HG03039 (cell line): ENCODE data around the gene SESTD1.

Source experiments
- ATAC-seq: cut with Tn5 transposase; IDR thresholded peaks from one replicate; pipeline ENCODE4 v1.9.1; 2021; ENCODE audit warnings: mild to moderate bottlenecking, moderate library complexity; ENCODE audit not compliant: unreplicated experiment

The SESTD1 gene

DNA sequence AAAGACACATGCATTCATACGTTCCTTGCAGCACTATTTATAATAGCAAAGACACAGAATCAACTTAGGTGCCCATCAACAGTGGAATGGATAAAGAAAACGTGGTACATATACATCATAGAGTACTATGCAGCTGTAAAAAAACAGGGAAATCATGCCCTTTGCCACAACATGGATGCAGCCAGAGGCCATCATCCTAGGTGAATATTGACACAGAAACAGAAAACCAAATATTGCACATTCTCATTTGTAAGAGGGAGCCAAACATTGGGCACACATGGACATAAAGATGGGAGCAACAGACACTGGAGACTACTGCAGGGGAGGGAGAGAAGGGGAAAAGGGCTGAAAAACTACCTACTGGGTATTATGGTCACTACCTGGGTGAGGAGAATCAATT is 73.5 kb downstream of the SESTD1 start:
- ATAC-seq, result no peak

- no peak for ATAC-seq
These were observed 78.5 kb downstream of the SESTD1 start for GRCh38 chr2:179186126-179186525.

- no peak for ATAC-seq
These were observed 80.0 kb downstream of the SESTD1 start for GRCh38 chr2:179184610-179185009.

GRCh38 chr2:179181002-179181401 is 83.6 kb downstream of the SESTD1 start:
- no peak for ATAC-seq

DNA sequence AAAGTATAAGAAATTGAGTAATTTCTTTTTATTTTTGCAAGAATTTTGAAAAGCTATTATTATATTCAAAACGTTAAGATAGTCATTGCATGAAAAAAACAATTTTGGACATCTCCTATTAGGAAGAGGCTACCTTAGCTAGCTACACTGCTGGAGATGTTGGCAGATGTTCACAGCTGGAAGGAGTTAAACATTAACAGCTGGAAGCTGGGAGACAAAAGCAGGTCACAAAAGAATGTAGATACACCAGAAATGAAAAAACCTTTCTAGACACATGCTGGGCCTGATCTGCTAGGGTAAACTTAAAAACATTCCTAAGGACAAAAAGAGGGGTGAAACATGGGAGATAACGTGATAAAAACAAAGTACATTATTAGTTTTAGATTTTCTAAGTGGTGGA is 84.4 kb downstream of the SESTD1 start:
- ATAC-seq, result no peak

DNA sequence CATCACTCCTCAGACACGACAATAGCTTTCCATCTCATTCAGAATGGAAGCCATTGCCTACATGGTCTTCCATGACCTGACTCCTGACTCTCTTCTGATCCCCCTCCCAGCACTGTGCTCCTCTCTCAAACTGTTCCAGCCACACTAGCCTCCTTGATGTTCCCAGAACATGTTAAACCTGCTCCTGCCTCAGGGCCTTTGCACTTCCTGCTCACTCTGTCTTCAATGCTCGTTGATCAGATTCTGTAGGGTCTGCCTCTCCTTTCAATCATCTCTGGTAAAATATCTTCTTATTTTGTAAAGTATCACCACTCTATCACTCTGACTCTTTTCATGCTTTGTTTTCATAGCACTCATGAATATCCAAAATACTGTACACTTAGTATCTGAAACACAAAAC is 84.9 kb downstream of the SESTD1 start:
- no peak for ATAC-seq

DNA sequence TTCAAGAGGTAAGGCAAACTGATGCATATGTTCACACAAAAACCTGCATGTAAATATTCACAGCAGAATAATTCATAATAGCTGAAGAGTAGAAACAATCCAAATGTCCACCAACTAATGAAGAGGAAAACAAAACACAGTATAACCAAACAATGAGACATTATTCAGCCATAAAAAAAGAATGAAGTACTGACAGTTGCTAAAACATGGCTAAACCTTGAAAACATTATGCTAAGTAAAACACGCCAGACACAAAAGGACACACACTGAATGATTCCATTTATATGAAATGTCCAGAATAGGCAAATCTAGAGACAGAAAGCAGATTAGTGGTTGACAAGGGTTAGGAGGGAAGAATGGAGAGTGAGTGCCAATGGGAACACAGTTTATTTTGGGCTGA is 86.9 kb downstream of the SESTD1 start:
- ATAC-seq, result no peak

DNA sequence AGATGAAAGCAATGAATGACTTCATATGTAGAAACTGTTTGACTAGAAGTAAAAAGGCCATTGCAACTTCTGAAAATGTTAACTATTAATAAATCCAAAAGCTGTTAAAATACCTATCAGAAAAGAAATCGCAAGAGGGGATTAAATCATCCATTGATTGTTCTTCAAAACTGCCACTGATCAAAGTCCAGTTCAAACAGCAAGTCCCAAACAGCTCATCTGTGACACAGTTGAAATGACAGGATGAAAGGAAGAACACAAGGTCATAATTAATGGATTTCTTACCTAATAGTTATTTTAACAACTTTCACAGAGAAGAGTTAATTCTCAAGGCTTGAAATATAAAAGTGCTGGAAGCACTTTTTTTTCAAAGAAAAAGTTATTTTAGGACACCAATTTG is 90.4 kb downstream of the SESTD1 start:
- no peak for ATAC-seq

DNA sequence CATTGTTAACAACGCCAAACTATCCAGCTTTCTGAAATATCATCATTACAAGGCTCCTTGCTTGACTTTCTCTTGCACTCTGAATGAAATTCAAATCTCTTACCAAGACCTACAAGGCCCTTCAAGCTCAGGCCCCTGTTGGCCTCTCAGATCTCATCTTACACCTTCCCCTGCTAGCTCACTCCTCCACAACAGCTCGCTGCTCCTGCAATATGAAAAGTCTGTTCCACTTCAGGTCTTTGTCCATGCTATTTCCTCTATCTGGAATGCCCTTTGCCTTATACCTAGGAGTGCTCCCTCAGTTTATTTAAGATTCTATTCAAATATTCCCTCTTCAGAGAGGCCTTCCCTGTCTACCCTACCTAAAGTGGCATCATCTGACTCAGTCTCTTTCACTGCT is 91.7 kb downstream of the SESTD1 start:
- no peak for ATAC-seq

DNA sequence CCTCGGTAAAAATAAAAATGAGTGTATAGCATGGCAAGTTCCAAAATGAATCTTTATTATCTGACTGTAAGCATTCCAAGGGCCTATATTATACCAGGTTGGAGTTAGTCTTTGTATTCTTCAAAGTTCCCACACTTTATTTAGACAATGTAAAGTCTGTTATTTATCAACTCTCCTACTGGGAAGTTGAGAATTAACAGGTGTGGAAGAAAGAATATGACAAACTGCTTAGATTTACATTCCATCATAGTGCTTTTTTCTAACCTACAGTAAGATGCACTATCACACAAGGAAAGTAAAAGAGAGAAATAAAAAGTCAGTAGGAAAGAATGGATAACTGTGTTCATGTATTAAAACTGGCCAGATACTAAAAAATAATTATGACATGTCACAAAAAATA is 93.3 kb downstream of the SESTD1 start:
- ATAC-seq, result no peak

GRCh38 chr2:179170901-179171300 is 93.7 kb downstream of the SESTD1 start:
- ATAC-seq, result no peak

DNA sequence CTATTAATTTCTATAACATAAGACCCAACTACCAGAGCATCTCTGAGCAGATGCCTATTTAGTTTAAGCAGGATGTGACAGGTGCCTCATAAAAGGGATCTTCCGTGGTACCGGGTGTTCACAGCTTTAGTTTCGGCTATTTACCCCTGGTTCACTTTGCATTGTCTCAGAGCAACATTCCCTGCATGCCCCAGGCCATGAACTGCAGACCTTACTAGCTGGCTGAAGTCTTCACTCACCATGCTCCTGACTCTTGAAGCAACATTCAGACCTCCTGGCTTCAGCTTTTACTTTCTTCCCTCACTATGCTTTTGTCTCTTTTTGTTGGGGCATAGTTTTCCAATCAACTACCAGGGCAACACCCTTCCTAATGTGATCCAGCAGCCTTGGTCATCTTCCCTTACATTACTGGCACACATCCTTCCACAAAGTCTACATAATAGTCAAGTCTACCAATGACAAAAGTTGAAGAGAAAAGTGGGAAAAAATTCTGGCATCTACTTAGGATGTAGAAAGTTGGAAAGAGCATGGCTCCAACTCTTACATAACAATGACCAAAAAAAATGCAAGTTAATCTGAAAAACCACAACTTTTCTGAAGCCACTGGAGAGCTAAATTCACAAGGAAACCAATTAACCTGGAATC is 99.2 kb downstream of the SESTD1 start:
- no peak for ATAC-seq

- ATAC-seq, result no peak
These were observed 123.4 kb downstream of the SESTD1 start for GRCh38 chr2:179141206-179141605.

DNA sequence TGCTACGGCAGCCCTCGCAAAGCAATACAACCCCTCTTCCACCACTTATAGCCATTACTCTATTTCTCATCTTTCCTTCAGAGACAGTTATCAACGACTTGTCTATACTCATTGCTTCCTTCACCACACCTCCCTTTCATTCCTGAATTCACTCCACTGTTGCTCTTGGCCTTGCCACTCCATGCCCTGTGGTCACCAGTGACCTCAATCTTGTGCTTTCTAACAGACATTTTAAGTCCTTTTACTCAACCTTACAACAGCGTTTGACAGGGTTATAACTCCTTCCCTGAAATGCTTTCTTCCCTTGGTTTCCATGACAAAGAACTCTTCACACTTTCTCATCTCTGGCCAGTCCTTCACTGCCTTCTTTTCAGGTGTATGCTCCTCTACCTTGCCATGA is 124.1 kb downstream of the SESTD1 start:
- no peak for ATAC-seq

- ATAC-seq, result no peak
These were observed 125.1 kb downstream of the SESTD1 start for GRCh38 chr2:179139506-179139905.

GRCh38 chr2:179137200-179137759 is 127.4 kb downstream of the SESTD1 start:
- ATAC-seq, result no peak

DNA sequence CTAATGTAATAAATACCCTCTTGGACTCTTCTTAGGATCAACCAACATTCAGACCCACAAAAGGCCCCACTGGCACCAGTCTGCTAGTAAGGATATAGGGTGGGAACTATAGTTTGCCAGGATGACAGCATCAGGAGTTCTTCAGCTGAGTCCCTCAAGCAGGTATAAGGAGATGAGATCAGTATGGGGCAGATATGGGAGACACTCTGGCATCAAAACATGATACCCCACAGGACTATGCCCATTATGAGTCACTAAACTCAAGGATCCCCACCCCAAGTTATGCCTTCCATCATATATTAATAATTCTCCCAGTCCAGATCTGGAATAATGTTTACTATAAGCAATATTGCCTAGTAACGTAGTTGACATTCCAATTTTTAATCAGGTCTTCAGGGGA is 131.6 kb downstream of the SESTD1 start:
- no peak for ATAC-seq

DNA sequence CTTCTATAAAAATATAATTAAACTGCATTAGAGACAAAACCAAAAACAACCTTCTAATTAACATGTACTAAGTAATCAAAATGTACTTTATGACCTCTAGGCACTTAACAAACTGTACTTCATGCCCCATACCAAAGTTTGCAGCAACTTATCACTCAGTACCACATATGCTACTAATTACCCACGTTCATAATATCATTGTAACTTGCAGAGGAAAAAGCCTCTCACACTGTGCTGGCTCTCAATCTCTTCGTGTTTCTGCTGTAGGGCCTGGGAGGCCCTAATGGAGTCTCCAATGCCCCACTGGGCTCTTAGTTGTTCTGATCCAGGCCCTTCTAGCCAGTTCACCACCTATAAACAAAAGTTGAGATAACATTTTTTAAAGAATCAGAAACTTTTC is 132.6 kb downstream of the SESTD1 start:
- ATAC-seq, result no peak

DNA sequence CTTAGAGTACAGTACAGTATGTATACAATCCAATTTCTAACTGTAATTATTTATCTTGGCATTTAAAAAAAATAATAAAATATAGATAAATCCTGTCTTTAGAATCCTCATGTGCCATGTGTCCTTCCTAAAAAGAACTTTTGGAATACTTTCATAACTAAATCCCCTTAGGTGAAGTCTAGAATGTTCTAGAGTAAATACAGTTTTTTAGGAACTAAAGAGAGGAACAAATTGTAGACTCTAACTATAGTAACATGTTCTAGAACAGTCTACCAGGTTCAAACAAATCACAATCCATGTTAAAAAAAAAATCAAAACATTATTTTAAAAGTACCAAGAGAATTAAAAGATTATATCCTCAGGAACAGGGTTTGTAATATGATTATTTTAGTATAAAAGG is 134.1 kb downstream of the SESTD1 start:
- ATAC-seq, result no peak

- ATAC-seq, result no peak
These were observed 134.9 kb downstream of the SESTD1 start for GRCh38 chr2:179129574-179130238.

- ATAC-seq, result no peak
These were observed 139.2 kb downstream of the SESTD1 start for GRCh38 chr2:179125404-179125803.

DNA sequence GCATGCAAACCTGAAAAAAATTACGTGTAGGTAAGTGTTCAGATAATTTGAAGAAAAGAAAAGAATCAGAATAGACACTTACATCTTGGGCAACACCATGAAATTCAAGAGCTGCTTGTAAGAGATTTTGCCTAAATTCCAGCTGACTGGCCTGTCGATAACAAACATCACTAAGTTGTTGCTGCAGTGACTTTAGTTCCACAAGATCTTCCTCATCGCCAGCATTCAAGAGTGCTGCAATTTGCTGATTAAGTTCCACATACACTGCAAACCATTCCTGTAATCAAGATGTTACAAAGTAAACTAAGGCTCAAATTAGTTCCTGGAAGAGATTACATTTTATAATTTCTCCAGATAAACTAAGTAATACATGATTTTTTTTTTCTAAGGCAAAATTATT is 140.3 kb downstream of the SESTD1 start:
- no peak for ATAC-seq

DNA sequence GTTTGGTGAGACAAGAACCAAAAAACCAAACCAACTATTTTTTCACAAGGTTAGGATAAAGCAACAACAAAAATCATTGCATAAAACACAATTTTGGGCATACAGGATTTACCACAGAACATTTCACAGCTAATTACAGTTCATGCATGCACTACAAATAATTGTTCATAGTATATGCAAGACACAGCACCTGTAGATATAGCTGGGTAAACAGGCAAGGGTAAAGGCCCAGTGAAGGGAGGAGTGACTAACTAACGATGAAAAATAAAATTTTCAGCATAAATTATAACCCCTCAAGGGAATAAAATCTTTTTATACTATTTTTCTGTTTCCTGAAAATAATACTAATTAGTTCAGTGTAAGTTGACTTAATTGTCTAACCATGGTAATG is 141.4 kb downstream of the SESTD1 start:
- ATAC-seq, result no peak
